Lower leg skin (tissue), 3 donors: Measurements from ENCODE around the gene KIF14.

Experiments used
- CTCF ChIP-seq, 3 donors: fragments of 450-650 bp; IDR thresholded peaks; one replicate each; pipeline ENCODE4 v1.5.1; 2016; ENCODE audit warnings: antibody characterized with exemption in 3 of 3, mild to moderate bottlenecking in 3 of 3, moderate library complexity in 2 of 3
- POLR2A ChIP-seq, 2 donors: fragments of 450-650 bp; IDR thresholded peaks; one replicate each; pipeline ENCODE4 v1.6.1; 2016 to 2017; ENCODE audit warnings: antibody characterized with exemption in 2 of 2, mild to moderate bottlenecking in 1 of 2, moderate library complexity in 1 of 2

- TF ChIP-seq CTCF (IDR thresholded peaks at IDR 0.05) (no peak), POLR2A (IDR thresholded peaks at IDR 0.05) (no peak)
Measured at GRCh38 chr1:200527670-200528069, 92.9 kb downstream of the KIF14 start.
